ENCODE data around the gene SERP2.

The SERP2 gene

GRCh38 chr13:44433863-44434765 is 60.5 kb downstream of the SERP2 start:
- H3K4me3 ChIP-seq (ENCODE audit: control insufficient read depth, low read depth, low read length): peak overlapping the region; percentile 49
- no peak for DNase-seq (ENCODE audit: low read depth)
- TF ChIP-seq CTCF (conservative IDR thresholded peaks at IDR 0.05; ENCODE audit: control insufficient read depth, insufficient read depth, low read depth, low read length): no peak

- H3K4me3 ChIP-seq (ENCODE audit: control insufficient read depth, low read depth, low read length): peak overlapping the region; percentile 49
- no peak for TF ChIP-seq CTCF (conservative IDR thresholded peaks at IDR 0.05; ENCODE audit: control insufficient read depth, insufficient read depth, low read depth, low read length)
- DNase-seq (ENCODE audit: low read depth): no peak
Measured at GRCh38 chr13:44434766-44435141, 61.1 kb downstream of the SERP2 start.

GRCh38 chr13:44435142-44435918 is 61.7 kb downstream of the SERP2 start:
- H3K4me3 ChIP-seq (ENCODE audit: control insufficient read depth, low read depth, low read length): peak overlapping the region; percentile 88
- peak; percentile 98 for DNase-seq (ENCODE audit: low read depth)
- TF ChIP-seq CTCF (conservative IDR thresholded peaks at IDR 0.05; ENCODE audit: control insufficient read depth, insufficient read depth, low read depth, low read length): no peak

GRCh38 chr13:44435919-44436510 is 62.4 kb downstream of the SERP2 start:
- DNase-seq (ENCODE audit: low read depth): no peak
- peak overlapping the region; percentile 88 for H3K4me3 ChIP-seq (ENCODE audit: control insufficient read depth, low read depth, low read length)
- no peak for TF ChIP-seq CTCF (conservative IDR thresholded peaks at IDR 0.05; ENCODE audit: control insufficient read depth, insufficient read depth, low read depth, low read length)

- TF ChIP-seq CTCF (conservative IDR thresholded peaks at IDR 0.05; ENCODE audit: control insufficient read depth, insufficient read depth, low read depth, low read length): no peak
Measured at GRCh38 chr13:44436589-44437337, 63.1 kb downstream of the SERP2 start.

More at GRCh38 chr13:44436589-44437337, 63.1 kb downstream of the SERP2 start:
- peak overlapping the region; percentile 88 for H3K4me3 ChIP-seq (ENCODE audit: control insufficient read depth, low read depth, low read length)
- peak; percentile 93 for DNase-seq (ENCODE audit: low read depth)
